Natural killer cell (primary cell): ENCODE results near the gene STK4. TPM values are rescaled to one million over a fixed set of nuclear protein-coding genes. Genes with fewer than 3 reads are reported as not detected.

Experiments used
- ATAC-seq, 3 donors: fragments of 150-1000 bp in 2 of 3; fragments of 200-7000 bp in 1 of 3; cut with Tn5 transposase; 1 replicate in 1 of 3; 2 replicates in 2 of 3; pipeline ENCODE4 v1.10.0; 2021; ENCODE audit warnings: mild to moderate bottlenecking in 2 of 3, moderate library complexity in 2 of 3
- DNase-seq, 2 donors: peaks; one replicate each; pipeline versions ENCODE4 v3.0.0 to v3.0.0-alpha.2; 2013 to 2021; ENCODE audit warnings: mixed read lengths in 1 of 2
- H3K27ac ChIP-seq: one replicate; pipeline ENCODE4 v1.5.1; 2013; ENCODE audit warnings: mild to moderate bottlenecking, low read length
- H3K27me3 ChIP-seq: one replicate; pipeline ENCODE4 v1.6.1; 2013; ENCODE audit warnings: low read length; ENCODE audit not compliant: control insufficient read depth, insufficient read depth
- H3K36me3 ChIP-seq: one replicate; pipeline ENCODE4 v1.6.1; 2013; ENCODE audit warnings: low read length; ENCODE audit not compliant: control insufficient read depth, insufficient read depth
- H3K4me1 ChIP-seq: one replicate; pipeline ENCODE4 v1.6.1; 2013; ENCODE audit warnings: low read length; ENCODE audit not compliant: control insufficient read depth, insufficient read depth
- H3K4me3 ChIP-seq: one replicate; pipeline ENCODE4 v1.5.1; 2013; ENCODE audit warnings: low read length
- H3K9me3 ChIP-seq: one replicate; pipeline ENCODE4 v1.6.1; 2013; ENCODE audit warnings: low read length; ENCODE audit not compliant: control insufficient read depth, insufficient read depth
- H3K27ac Mint-ChIP-seq, 2 donors: one replicate each; pipeline ENCODE4 v1.8.0; 2022; ENCODE audit warnings: mild to moderate bottlenecking in 2 of 2, mixed read lengths in 2 of 2, moderate library complexity in 1 of 2
- H3K27me3 Mint-ChIP-seq, 2 donors: one replicate each; pipeline ENCODE4 v1.8.0; 2022; ENCODE audit warnings: low read depth in 2 of 2, mixed read lengths in 2 of 2
- H3K36me3 Mint-ChIP-seq: one replicate; pipeline ENCODE4 v1.8.0; 2022; ENCODE audit warnings: mixed read lengths
- H3K4me1 Mint-ChIP-seq, 2 donors: one replicate each; pipeline ENCODE4 v1.8.0; 2022; ENCODE audit warnings: mixed read lengths in 2 of 2
- H3K4me3 Mint-ChIP-seq: one replicate; pipeline ENCODE4 v1.8.0; 2022; ENCODE audit warnings: mild to moderate bottlenecking, moderate library complexity, mixed read lengths
- H3K9me3 Mint-ChIP-seq, 2 donors: one replicate each; pipeline ENCODE4 v1.8.0; 2022; ENCODE audit warnings: mixed read lengths in 2 of 2
- WGBS: methylation state at CpG from one replicate; pipeline ENCODE4 v1.1.7; 2013; ENCODE audit warnings: missing lambda C conversion rate; ENCODE audit not compliant: insufficient coverage; 5-methylcytosine and 5-hydroxymethylcytosine counted together
- intact Hi-C: fragments of 100-400 bp; cut with micrococcal nuclease; formaldehyde crosslinking; loops from one replicate; pipeline ENCODE4 v1.14.2; 2022
- total RNA-seq, 4 donors: library from RNA; stranded (reverse); fragments of 120-200 nt in 1 of 4; gene quantifications; one replicate each; pipeline versions ENCODE4 v1.2.3 to v1.2.4, GENCODE V29; 2013 to 2022
- TF ChIP-seq, protein P1 (sequence below): fragments of 200-600 bp; IDR thresholded peaks from one replicate; pipeline ENCODE4 v1.8.0; 2022; ENCODE audit warnings: antibody characterized with exemption

Gene STK4
- total RNA-seq, 3 donors from 2014 or later (not counting 1 experiment from before 2014, with no cell fraction given), result 351 to 394 (median 366) TPM

DNA sequence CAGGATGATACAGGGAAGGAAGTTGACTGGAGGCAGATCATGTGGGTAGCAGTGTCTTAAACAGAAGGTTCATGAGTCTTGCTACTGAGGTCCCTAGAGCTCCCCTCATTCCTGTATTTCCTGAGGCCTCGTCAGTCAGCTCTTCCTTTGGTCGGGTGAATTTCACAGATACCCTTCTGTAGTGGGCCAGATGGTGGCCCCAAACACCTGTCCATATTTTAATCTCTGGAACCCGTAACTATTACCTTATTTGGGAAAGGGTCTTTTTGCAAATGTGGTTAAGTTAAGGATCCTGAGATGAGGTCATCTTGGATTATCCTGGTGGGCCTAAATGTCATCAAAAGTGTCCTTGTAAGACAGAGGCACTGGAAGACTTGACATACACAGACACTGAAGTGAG, 125.1 kb downstream of the STK4 start:
- Mint-ChIP-seq H3K27ac (peak overlapping the region; percentile 5 to 57), H3K36me3 (no peaks in the 10 kb centered on the region), H3K4me3 (no peak overlapping the region), H3K27me3 (no peaks in the 10 kb centered on the region), H3K9me3 (no peaks in the 10 kb centered on the region), H3K4me1 (peaks cover 17 to 23% of the 10 kb centered on the region in 2 donors)
- no peak for DNase-seq
- intact Hi-C loops, result no loop called here
- TF ChIP-seq, protein P1, sequence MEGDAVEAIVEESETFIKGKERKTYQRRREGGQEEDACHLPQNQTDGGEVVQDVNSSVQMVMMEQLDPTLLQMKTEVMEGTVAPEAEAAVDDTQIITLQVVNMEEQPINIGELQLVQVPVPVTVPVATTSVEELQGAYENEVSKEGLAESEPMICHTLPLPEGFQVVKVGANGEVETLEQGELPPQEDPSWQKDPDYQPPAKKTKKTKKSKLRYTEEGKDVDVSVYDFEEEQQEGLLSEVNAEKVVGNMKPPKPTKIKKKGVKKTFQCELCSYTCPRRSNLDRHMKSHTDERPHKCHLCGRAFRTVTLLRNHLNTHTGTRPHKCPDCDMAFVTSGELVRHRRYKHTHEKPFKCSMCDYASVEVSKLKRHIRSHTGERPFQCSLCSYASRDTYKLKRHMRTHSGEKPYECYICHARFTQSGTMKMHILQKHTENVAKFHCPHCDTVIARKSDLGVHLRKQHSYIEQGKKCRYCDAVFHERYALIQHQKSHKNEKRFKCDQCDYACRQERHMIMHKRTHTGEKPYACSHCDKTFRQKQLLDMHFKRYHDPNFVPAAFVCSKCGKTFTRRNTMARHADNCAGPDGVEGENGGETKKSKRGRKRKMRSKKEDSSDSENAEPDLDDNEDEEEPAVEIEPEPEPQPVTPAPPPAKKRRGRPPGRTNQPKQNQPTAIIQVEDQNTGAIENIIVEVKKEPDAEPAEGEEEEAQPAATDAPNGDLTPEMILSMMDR, result no peak
- ATAC-seq, result no peak
- Histone ChIP-seq H3K4me1 (no peaks in the 10 kb centered on the region), H3K36me3 (peaks cover 12% of the 10 kb centered on the region), H3K27me3 (no peaks in the 10 kb centered on the region), H3K4me3 (no peak overlapping the region), H3K27ac (no peak overlapping the region), H3K9me3 (no peaks in the 10 kb centered on the region)
- WGBS, result 86% methylated on average over 2 of the region's 3 CpGs

DNA sequence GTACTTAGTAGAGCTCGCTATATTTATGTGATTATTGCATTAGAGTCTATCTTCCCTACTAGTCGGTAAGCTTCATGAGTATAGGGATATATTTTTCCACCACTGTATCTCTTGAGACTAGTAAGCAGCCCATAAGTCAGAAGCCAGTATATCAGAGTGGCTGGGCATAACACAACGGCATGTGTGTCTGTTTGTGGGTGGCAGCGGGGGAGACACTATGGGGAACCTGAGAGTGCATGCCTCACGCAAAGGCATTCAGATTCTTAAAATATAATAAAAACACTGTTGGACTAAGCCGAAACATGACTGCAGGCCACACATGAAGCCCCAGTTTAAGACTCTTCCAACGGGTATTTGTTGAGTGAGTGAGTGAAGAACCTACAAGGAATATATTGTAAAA, 126.6 kb downstream of the STK4 start:
- H3K27ac ChIP-seq, result no peak overlapping the region

DNA sequence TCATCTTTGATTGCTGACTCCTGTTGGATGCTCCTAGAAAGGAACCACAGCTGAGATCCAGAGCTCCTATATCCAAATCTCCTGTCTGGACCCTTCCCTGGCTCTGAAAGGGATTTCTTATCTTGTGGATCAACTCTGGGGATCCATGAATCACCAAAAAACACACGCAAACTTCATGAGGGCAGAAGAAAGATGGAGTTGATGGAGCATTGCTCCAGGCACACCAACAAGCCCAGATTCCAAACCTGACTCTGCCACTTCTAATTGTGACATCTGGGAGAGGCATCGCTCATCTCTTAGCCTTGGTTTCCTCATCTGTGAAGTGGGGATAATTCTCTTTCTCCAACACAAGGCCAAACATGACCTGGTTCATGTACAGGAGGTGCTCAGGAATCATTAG, 127.9 kb downstream of the STK4 start:
- peaks cover 0 to 5% of the 10 kb centered on the region in 2 donors for H3K4me1 Mint-ChIP-seq
- WGBS, result 100% methylated on average over 2 of the region's 2 CpGs
- no peaks in the 10 kb centered on the region for H3K9me3 ChIP-seq

More for the DNA sequence above, 126.6 kb downstream of the STK4 start:
- no peak overlapping the region for H3K4me3 ChIP-seq
- peaks cover 9% of the 10 kb centered on the region for H3K36me3 ChIP-seq
- no peak for ATAC-seq
- peaks cover 4% of the 10 kb centered on the region for H3K4me1 ChIP-seq
- DNase-seq, result no peak
- no peaks in the 10 kb centered on the region for H3K9me3 ChIP-seq
- H3K27me3 ChIP-seq, result peaks cover 4% of the 10 kb centered on the region
- H3K4me3 Mint-ChIP-seq, result no peak overlapping the region
- H3K9me3 Mint-ChIP-seq, result no peaks in the 10 kb centered on the region
- intact Hi-C loops, result no loop called here
- peak overlapping the region in 1 of 2 donors; percentile 27 for H3K27ac Mint-ChIP-seq
- WGBS, result 95% methylated on average over 5 of the region's 7 CpGs
- peaks cover 2 to 12% of the 10 kb centered on the region in 2 donors for H3K4me1 Mint-ChIP-seq
- H3K27me3 Mint-ChIP-seq, result peaks cover 0 to 7% of the 10 kb centered on the region in 2 donors
- no peaks in the 10 kb centered on the region for H3K36me3 Mint-ChIP-seq
- TF ChIP-seq, protein P1, result no peak

More for the DNA sequence above, 127.9 kb downstream of the STK4 start:
- intact Hi-C loops, result no loop called here
- Mint-ChIP-seq H3K9me3 (no peaks in the 10 kb centered on the region), H3K36me3 (no peaks in the 10 kb centered on the region), H3K27ac (no peak overlapping the region), H3K4me3 (no peak overlapping the region), H3K27me3 (peaks cover 5 to 10% of the 10 kb centered on the region in 2 donors)
- Histone ChIP-seq H3K27me3 (peaks cover 12% of the 10 kb centered on the region), H3K4me1 (peaks cover 4% of the 10 kb centered on the region), H3K4me3 (no peak overlapping the region), H3K27ac (no peak overlapping the region), H3K36me3 (peaks cover 9% of the 10 kb centered on the region)
- no peak for ATAC-seq
- DNase-seq, result no peak
- TF ChIP-seq, protein P1, result no peak
